H1 (cell line): ENCODE results near the gene ANAPC5. TPM values are rescaled to one million over a fixed set of nuclear protein-coding genes. Genes with fewer than 3 reads are reported as not detected.

ENCODE experiments used
- CTCF ChIA-PET: fragments of 300-600 bp; sonication (Branson Sonifier 250); formaldehyde crosslinking; loops from one replicate; lab custom pipeline; 2021; ENCODE audit not compliant: partially characterized antibody; lab: Charles Lee
- POLR2A ChIA-PET: fragments of 300-600 bp; sonication (Branson Sonifier 250); formaldehyde crosslinking; loops from one replicate; lab custom pipeline; 2021; ENCODE audit warnings: inconsistent platforms; ENCODE audit not compliant: partially characterized antibody; lab: Charles Lee
- DNase-seq, 2 experiments: peaks; one replicate each; pipeline versions ENCODE4 v3.0.0 to v3.0.0-alpha.2; 2010 to 2022; ENCODE audit warnings: low spot score in 2 of 2, low read depth in 1 of 2, mixed read lengths in 1 of 2
- FAIRE-seq: peaks from 2 replicates; lab custom pipeline; 2011; peaks lifted over from hg19 to GRCh38; lab: Jason Lieb, UNC
- H2AFZ ChIP-seq: 2 replicates; pipeline ENCODE4 v1.8.1; 2012; ENCODE audit warnings: low read length, inconsistent platforms
- H2AK5ac ChIP-seq: 2 replicates; pipeline ENCODE4 v1.6.1; 2013; ENCODE audit warnings: low read depth, low read length
- H2BK120ac ChIP-seq: replicated peaks from 2 replicates; pipeline ENCODE3; 2013; ENCODE audit warnings: low read depth, low read length, inconsistent platforms
- H2BK12ac ChIP-seq: 2 replicates; pipeline ENCODE4 v1.6.1; 2013; ENCODE audit warnings: low read depth, low read length
- H2BK15ac ChIP-seq: 2 replicates; pipeline ENCODE4 v1.6.1; 2013; ENCODE audit warnings: low read length
- H2BK20ac ChIP-seq: 2 replicates; pipeline ENCODE4 v1.6.1; 2013; ENCODE audit warnings: low read length
- H2BK5ac ChIP-seq: 2 replicates; pipeline ENCODE4 v1.6.1; 2013; ENCODE audit warnings: low read depth, low read length
- H3K14ac ChIP-seq: 2 replicates; pipeline ENCODE4 v1.6.1; 2013; ENCODE audit warnings: inconsistent platforms; ENCODE audit not compliant: insufficient read length
- H3K18ac ChIP-seq: 2 replicates; pipeline ENCODE4 v1.6.1; 2013; ENCODE audit warnings: low read length; ENCODE audit errors: extremely low read depth
- H3K23ac ChIP-seq: 2 replicates; pipeline ENCODE4 v1.6.1; 2013; ENCODE audit warnings: inconsistent platforms; ENCODE audit not compliant: insufficient read length
- H3K23me2 ChIP-seq: 2 replicates; pipeline ENCODE4 v1.6.1; 2013; ENCODE audit warnings: low read depth, low read length
- H3K27ac ChIP-seq: 2 replicates; pipeline ENCODE4 v1.6.1; 2011; ENCODE audit warnings: low read depth, low read length, inconsistent platforms
- H3K27me3 ChIP-seq, 4 experiments: replicated peaks in 1 of 4; 1 replicate in 1 of 4; 2 replicates in 3 of 4; pipeline versions ENCODE4 v1.6.1 to v1.8.1; 2011 to 2013; ENCODE audit warnings: low read length in 3 of 4, mild to moderate bottlenecking in 3 of 4, inconsistent platforms in 2 of 4, mixed read lengths in 2 of 4, moderate library complexity in 1 of 4; ENCODE audit not compliant: control insufficient read depth in 3 of 4, insufficient read depth in 3 of 4; ENCODE audit errors: extremely low read depth in 1 of 4
- H3K36me3 ChIP-seq, 4 experiments: 2 replicates each; pipeline versions ENCODE4 v1.6.1 to v1.8.1; 2011 to 2013; ENCODE audit warnings: mild to moderate bottlenecking in 4 of 4, low read length in 3 of 4, moderate library complexity in 2 of 4, control low read depth in 1 of 4, inconsistent platforms in 1 of 4; ENCODE audit not compliant: insufficient read depth in 4 of 4, control insufficient read depth in 2 of 4
- H3K4ac ChIP-seq: replicated peaks from 2 replicates; pipeline ENCODE3; 2013; ENCODE audit warnings: low read length, low read depth, mixed read lengths, inconsistent platforms; ENCODE audit not compliant: insufficient read length
- H3K4me1 ChIP-seq, 4 experiments: replicated peaks in 1 of 4; 1 replicate in 1 of 4; 2 replicates in 3 of 4; pipeline versions ENCODE4 v1.6.1 to v1.8.1; 2011 to 2013; ENCODE audit warnings: low read length in 3 of 4, inconsistent platforms in 2 of 4, mixed read lengths in 1 of 4; ENCODE audit not compliant: insufficient read depth in 4 of 4, control insufficient read depth in 3 of 4
- H3K4me2 ChIP-seq, 2 experiments: 2 replicates each; pipeline versions ENCODE4 v1.6.1 to v1.8.1; 2011 to 2013; ENCODE audit warnings: low read depth in 2 of 2, low read length in 2 of 2, control low read depth in 1 of 2, inconsistent platforms in 1 of 2, mild to moderate bottlenecking in 1 of 2; ENCODE audit not compliant: insufficient read depth in 1 of 2
- H3K4me3 ChIP-seq, 4 experiments: fragments of 200-600, 300-600 bp in 1 of 4; sonication (generic), shearing (Covaris generic), sonication (Bioruptor Twin) in 1 of 4; 2 replicates each; pipeline versions ENCODE4 v1.5.1 to v1.8.1; 2011 to 2016; ENCODE audit warnings: low read length in 4 of 4, low read depth in 3 of 4, control low read depth in 2 of 4, inconsistent platforms in 2 of 4, mild to moderate bottlenecking in 2 of 4, mixed read lengths in 1 of 4, moderate library complexity in 1 of 4; ENCODE audit not compliant: insufficient read depth in 2 of 4; ENCODE audit errors: extremely low read depth in 1 of 4
- H3K56ac ChIP-seq: replicated peaks from 2 replicates; pipeline ENCODE3; 2013; ENCODE audit warnings: low read depth, mild to moderate bottlenecking, mixed read lengths, low read length, inconsistent platforms; ENCODE audit not compliant: insufficient read length
- H3K79me1 ChIP-seq: 2 replicates; pipeline ENCODE4 v1.6.1; 2013; ENCODE audit warnings: low read depth, low read length, control low read depth
- H3K79me2 ChIP-seq, 2 experiments: 2 replicates each; pipeline versions ENCODE4 v1.6.1 to v1.8.1; 2012 to 2013; ENCODE audit warnings: low read length in 2 of 2, mild to moderate bottlenecking in 2 of 2, inconsistent platforms in 1 of 2; ENCODE audit not compliant: insufficient read depth in 2 of 2, control insufficient read depth in 1 of 2
- H3K9ac ChIP-seq, 4 experiments: replicated peaks in 1 of 4; 1 replicate in 1 of 4; 2 replicates in 3 of 4; pipeline versions ENCODE4 v1.6.1 to v1.8.1; 2011 to 2013; ENCODE audit warnings: low read depth in 3 of 4, low read length in 3 of 4, control low read depth in 2 of 4, mild to moderate bottlenecking in 2 of 4, moderate library complexity in 2 of 4, inconsistent platforms in 1 of 4; ENCODE audit errors: extremely low read depth in 1 of 4
- H3K9me3 ChIP-seq, 2 experiments: 2 replicates each; pipeline versions ENCODE4 v1.6.1 to v1.8.1; 2012 to 2013; ENCODE audit warnings: mild to moderate bottlenecking in 2 of 2, moderate library complexity in 2 of 2, control low read depth in 1 of 2, inconsistent platforms in 1 of 2, low read depth in 1 of 2, low read length in 1 of 2, mixed read lengths in 1 of 2; ENCODE audit not compliant: insufficient read depth in 2 of 2
- H4K20me1 ChIP-seq, 2 experiments: replicated peaks in 1 of 2; 2 replicates each; pipeline versions ENCODE3 to v1.8.1; 2011 to 2013; ENCODE audit warnings: inconsistent platforms in 2 of 2, low read length in 2 of 2, mild to moderate bottlenecking in 1 of 2; ENCODE audit not compliant: insufficient read depth in 2 of 2, control insufficient read depth in 1 of 2
- H4K5ac ChIP-seq: 2 replicates; pipeline ENCODE4 v1.6.1; 2013; ENCODE audit warnings: low read length, low read depth, mixed read lengths, inconsistent platforms; ENCODE audit not compliant: insufficient read length
- H4K8ac ChIP-seq: 2 replicates; pipeline ENCODE4 v1.8.0; 2013; ENCODE audit warnings: mild to moderate bottlenecking, moderate library complexity, low read length, inconsistent platforms; ENCODE audit not compliant: insufficient read depth; ENCODE audit errors: extremely low read depth
- H4K91ac ChIP-seq: replicated peaks from 2 replicates; pipeline ENCODE3; 2013; ENCODE audit warnings: low read length, mixed read lengths, inconsistent platforms; ENCODE audit not compliant: insufficient read length
- BACH1 ChIP-seq: IDR thresholded peaks from 2 replicates; pipeline ENCODE4 v1.6.1; 2012; ENCODE audit warnings: low read length, improper control_type of control experiment
- CEBPB ChIP-seq: IDR thresholded peaks from 2 replicates; pipeline ENCODE4 v1.6.1; 2012; ENCODE audit warnings: low read depth, low read length
- EGR1 ChIP-seq: IDR thresholded peaks from 2 replicates; pipeline ENCODE4 v1.6.1; 2011; ENCODE audit warnings: low read depth, low read length, borderline replicate concordance
- JUN ChIP-seq: IDR thresholded peaks from 2 replicates; pipeline ENCODE4 v1.6.1; 2011; ENCODE audit warnings: low read depth, mild to moderate bottlenecking, improper control_type of control experiment, low read length
- JUND ChIP-seq: IDR thresholded peaks from 2 replicates; pipeline ENCODE4 v1.6.1; 2011; ENCODE audit warnings: mild to moderate bottlenecking, improper control_type of control experiment, low read length
- MAFK ChIP-seq: IDR thresholded peaks from 2 replicates; pipeline ENCODE4 v1.6.1; 2012; ENCODE audit warnings: low read depth, mild to moderate bottlenecking, improper control_type of control experiment, low read length
- POLR2AphosphoS5 ChIP-seq: IDR thresholded peaks from 2 replicates; pipeline ENCODE4 v1.6.1; 2011; ENCODE audit warnings: low read depth, low read length
- POU5F1 ChIP-seq: IDR thresholded peaks from 2 replicates; pipeline ENCODE4 v1.6.1; 2011; ENCODE audit warnings: low read depth, mild to moderate bottlenecking, low read length, moderate library complexity
- RBBP5 ChIP-seq: IDR thresholded peaks from 2 replicates; pipeline ENCODE4 v1.7.1; 2012; ENCODE audit warnings: low read depth, mild to moderate bottlenecking, inconsistent platforms, low read length, moderate library complexity, borderline replicate concordance
- SRF ChIP-seq: IDR thresholded peaks from 2 replicates; pipeline ENCODE4 v1.6.1; 2011; ENCODE audit warnings: mild to moderate bottlenecking, low read depth, low read length, moderate library complexity
- TAF1 ChIP-seq: IDR thresholded peaks from 2 replicates; pipeline ENCODE4 v1.6.1; 2011; ENCODE audit warnings: mild to moderate bottlenecking, low read depth, low read length
- WGBS, 2 experiments: shearing (Covaris generic) in 1 of 2; methylation state at CpG; one replicate each; pipeline versions ENCODE4 v1.1.6 to v1.1.7; 2013 to 2015; ENCODE audit warnings: low lambda C conversion rate in 2 of 2, mixed read lengths in 2 of 2, inconsistent platforms in 1 of 2, low coverage in 1 of 2, missing lambda C conversion rate in 1 of 2; ENCODE audit not compliant: insufficient replicate concordance in 2 of 2, insufficient coverage in 1 of 2, insufficient read length in 1 of 2; ENCODE audit errors: extremely low coverage in 1 of 2, missing lambda C conversion rate in 1 of 2; 5-methylcytosine and 5-hydroxymethylcytosine counted together
- polyA plus RNA-seq, 7 experiments: library from polyadenylated mRNA; depleted of rRNA in 3 of 7; stranded (reverse) in 5 of 7; unstranded in 2 of 7; fragments of >200 nt in 5 of 7; fragments of 200-250 nt in 2 of 7; gene quantifications; 1 replicate in 5 of 7; 2 replicates in 1 of 7; 4 replicates in 1 of 7; pipeline versions ENCODE4 v1.2.1 to v1.2.3, GENCODE V29; 2011 to 2013; ENCODE audit warnings: missing spikeins in 2 of 7, mixed read lengths in 2 of 7
- total RNA-seq: library from RNA; stranded (reverse); fragmentation: NEBNext Ultra II Directional; extraction: Animal tissue kit (Norgen Biotek cat#: 25700); gene quantifications from 2 replicates; pipeline ENCODE4 v1.2.1, GENCODE V29; 2021
- TF ChIP-seq, protein P1 (sequence below), 3 experiments: IDR thresholded peaks; 1 replicate in 2 of 3; 2 replicates in 1 of 3; pipeline versions ENCODE4 v1.5.1 to v1.6.1; 2011; ENCODE audit warnings: low read length in 3 of 3, mild to moderate bottlenecking in 3 of 3, inconsistent platforms in 2 of 3, low read depth in 1 of 3, moderate library complexity in 1 of 3; ENCODE audit not compliant: insufficient read depth in 1 of 3; ENCODE audit errors: control extremely low read depth in 1 of 3

Gene ANAPC5
- total and polyA plus RNA-seq, 2 of the 8 experiments (the other 6 are each of a cell fraction or from before 2014, with no cell fraction given), result 103 to 127 TPM

- Histone ChIP-seq H3K79me1 (no peaks in the 10 kb centered on the region), H4K5ac (no peak overlapping the region), H3K4me3 (no peak overlapping the region), H4K8ac (no peak overlapping the region), H3K9me3 (no peaks in the 10 kb centered on the region), H2BK12ac (no peak overlapping the region), H3K18ac (no peak overlapping the region; the same call in 1 of the 2 replicates), H3K4ac (no peak overlapping the region), H3K4me2 (no peak overlapping the region), H3K36me3 (peaks cover 0 to 6% (median 3%) of the 10 kb centered on the region in 4 experiments; a peak in 4 of 8 replicates), H2BK20ac (no peak overlapping the region), H3K56ac (no peak overlapping the region), H4K20me1 (no peaks in the 10 kb centered on the region), H3K23ac (no peak overlapping the region), H3K27ac (no peak overlapping the region), H2AK5ac (no peak overlapping the region), H4K91ac (no peak overlapping the region), H2BK5ac (no peak overlapping the region), H3K79me2 (no peaks in the 10 kb centered on the region), H2BK120ac (no peak overlapping the region), H3K4me1 (no peaks in the 10 kb centered on the region), H2AFZ (no peak overlapping the region), H3K27me3 (no peaks in the 10 kb centered on the region), H3K14ac (no peak overlapping the region), H2BK15ac (no peak overlapping the region), H3K9ac (no peak overlapping the region), H3K23me2 (no peaks in the 10 kb centered on the region)
- ChIA-PET POLR2A (no interaction called here), CTCF (interaction anchor here (1.2 to 1.6 kb wide), 2 partner anchors 29 to 175 kb away, joined by 3 read pairs; no protein-coding TSS in a partner anchor)
- FAIRE-seq (no peak), DNase-seq (no peak)
- WGBS, 2 experiments, result 87% methylated on average over 4 of the region's 4 CpGs; no CpG with 5 or more reads in 1 of the 2 experiments
- TF ChIP-seq JUN (no peak), POLR2AphosphoS5 (no peak), MAFK (no peak), EGR1 (no peak), CEBPB (no peak), RBBP5 (no peak), JUND (no peak), POU5F1 (no peak), SRF (no peak), TAF1 (no peak), BACH1 (no peak)
- TF ChIP-seq, protein P1, sequence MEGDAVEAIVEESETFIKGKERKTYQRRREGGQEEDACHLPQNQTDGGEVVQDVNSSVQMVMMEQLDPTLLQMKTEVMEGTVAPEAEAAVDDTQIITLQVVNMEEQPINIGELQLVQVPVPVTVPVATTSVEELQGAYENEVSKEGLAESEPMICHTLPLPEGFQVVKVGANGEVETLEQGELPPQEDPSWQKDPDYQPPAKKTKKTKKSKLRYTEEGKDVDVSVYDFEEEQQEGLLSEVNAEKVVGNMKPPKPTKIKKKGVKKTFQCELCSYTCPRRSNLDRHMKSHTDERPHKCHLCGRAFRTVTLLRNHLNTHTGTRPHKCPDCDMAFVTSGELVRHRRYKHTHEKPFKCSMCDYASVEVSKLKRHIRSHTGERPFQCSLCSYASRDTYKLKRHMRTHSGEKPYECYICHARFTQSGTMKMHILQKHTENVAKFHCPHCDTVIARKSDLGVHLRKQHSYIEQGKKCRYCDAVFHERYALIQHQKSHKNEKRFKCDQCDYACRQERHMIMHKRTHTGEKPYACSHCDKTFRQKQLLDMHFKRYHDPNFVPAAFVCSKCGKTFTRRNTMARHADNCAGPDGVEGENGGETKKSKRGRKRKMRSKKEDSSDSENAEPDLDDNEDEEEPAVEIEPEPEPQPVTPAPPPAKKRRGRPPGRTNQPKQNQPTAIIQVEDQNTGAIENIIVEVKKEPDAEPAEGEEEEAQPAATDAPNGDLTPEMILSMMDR (IDR thresholded peaks at IDR 0.05; ENCODE audit: control extremely low read depth in 1 of 3, insufficient read depth in 1 of 3, low read depth in 1 of 3, low read length in 3 of 3), result no peak
These were observed 47.9 kb downstream of the ANAPC5 start for GRCh38 chr12:121304306-121304705.
